GM12872 (cell line): Measurements from ENCODE around the gene SFRP2.
A peak's percentile ranks its signal among the peaks of the same experiment; 100 is the strongest.

ENCODE experiments used
- TF ChIP-seq, protein P1 (sequence below): IDR thresholded peaks from 3 replicates; pipeline ENCODE4 v1.5.1; 2011; ENCODE audit warnings: low read depth, mild to moderate bottlenecking, low read length, moderate library complexity; ENCODE audit not compliant: insufficient read depth

Gene SFRP2

GRCh38 chr4:153798420-153798819 lies 9.5 kb upstream of the SFRP2 start:
- TF ChIP-seq, protein P1, sequence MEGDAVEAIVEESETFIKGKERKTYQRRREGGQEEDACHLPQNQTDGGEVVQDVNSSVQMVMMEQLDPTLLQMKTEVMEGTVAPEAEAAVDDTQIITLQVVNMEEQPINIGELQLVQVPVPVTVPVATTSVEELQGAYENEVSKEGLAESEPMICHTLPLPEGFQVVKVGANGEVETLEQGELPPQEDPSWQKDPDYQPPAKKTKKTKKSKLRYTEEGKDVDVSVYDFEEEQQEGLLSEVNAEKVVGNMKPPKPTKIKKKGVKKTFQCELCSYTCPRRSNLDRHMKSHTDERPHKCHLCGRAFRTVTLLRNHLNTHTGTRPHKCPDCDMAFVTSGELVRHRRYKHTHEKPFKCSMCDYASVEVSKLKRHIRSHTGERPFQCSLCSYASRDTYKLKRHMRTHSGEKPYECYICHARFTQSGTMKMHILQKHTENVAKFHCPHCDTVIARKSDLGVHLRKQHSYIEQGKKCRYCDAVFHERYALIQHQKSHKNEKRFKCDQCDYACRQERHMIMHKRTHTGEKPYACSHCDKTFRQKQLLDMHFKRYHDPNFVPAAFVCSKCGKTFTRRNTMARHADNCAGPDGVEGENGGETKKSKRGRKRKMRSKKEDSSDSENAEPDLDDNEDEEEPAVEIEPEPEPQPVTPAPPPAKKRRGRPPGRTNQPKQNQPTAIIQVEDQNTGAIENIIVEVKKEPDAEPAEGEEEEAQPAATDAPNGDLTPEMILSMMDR: no peak

- TF ChIP-seq, protein P1: no peak
Measured at GRCh38 chr4:153794006-153794405, 5.1 kb upstream of the SFRP2 start.

DNA sequence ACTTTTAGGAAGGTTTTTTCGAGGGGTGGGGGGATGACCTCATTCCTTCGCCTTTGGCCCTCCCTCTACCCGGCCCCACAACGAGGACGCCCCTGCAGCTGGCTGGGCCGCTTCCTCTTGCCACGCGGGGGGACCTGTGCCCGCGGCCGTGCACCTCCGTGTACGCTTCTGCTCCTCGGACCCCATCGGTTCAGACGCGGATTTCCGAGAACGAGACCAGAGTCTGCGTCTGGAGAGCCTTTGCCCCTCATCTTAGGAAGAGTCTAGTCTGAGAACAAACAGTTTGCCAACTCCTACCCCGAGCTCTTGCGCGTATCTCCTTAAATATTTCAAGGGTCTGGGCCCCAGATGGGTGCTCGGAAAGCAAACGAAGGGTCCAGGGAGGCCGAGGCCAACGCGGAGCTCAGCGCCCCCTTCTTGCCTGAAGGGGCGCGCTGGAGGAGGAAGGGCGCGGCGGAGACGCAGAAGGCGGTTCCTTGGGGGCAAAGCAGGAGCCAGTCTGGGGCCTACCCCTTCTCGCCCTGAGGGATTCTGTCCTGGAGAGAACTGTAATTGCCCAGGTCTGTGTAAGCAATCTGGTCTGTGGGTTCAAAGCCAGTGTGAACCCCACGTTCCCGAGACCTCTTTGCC lies 3.9 kb upstream of the SFRP2 start:
- TF ChIP-seq, protein P1: peak; percentile 12; the same call in 1 of the 3 replicates

- TF ChIP-seq, protein P1: no peak
Measured at GRCh38 chr4:153791746-153792617, 3.1 kb upstream of the SFRP2 start.

GRCh38 chr4:153790962-153791551 lies 2.2 kb upstream of the SFRP2 start:
- TF ChIP-seq, protein P1: 0 out of 3 replicates have a peak, but pooled peaks have one; percentile 13

GRCh38 chr4:153790500-153790865 lies 1.6 kb upstream of the SFRP2 start:
- TF ChIP-seq, protein P1: no peak

DNA sequence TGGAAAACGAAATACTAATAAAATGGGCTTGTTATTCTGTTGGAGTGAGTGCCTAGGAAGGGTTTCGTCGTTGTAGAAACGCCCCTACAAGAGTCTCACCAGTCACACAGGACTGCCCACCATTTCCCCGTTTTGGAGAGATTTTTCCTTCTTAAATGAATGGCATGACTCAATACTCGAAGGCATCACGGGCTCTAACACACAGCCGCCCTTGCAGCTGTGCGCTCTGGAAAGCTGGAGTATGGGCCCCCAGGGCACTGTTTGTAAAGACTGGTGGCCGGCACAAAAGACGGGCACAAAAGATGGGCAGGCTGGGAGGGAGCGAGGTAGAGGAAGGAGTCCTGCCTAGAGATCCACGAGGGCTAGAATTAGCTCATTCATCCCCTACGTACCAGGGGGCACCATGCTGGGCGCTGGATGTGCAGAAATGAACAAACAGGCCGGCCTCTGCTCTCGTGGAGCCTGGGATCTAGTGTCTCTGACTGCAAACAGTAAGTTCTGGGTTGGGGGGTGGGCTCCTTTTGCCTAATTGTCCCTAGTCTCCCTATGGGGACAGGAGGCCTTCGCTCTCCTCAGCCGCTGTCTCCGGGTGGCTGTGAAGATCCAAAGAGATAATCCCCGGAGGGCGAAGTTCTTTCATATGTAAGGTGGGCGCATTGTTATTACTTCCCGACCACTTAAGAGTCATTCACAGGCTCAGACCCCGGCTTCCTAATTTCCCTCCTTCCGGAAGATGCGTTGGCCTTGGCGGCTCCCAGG lies 1.0 kb upstream of the SFRP2 start:
- TF ChIP-seq, protein P1: no peak
